Hepatocyte (in vitro differentiated cells): ENCODE data around the gene PERM1. TPM values are rescaled to one million over a fixed set of nuclear protein-coding genes. Genes with fewer than 3 reads are reported as not detected.

ENCODE experiments used
- DNase-seq: peaks from one replicate; pipeline ENCODE4 v3.0.0-alpha.2; 2016; ENCODE audit warnings: low spot score
- H2AFZ ChIP-seq: fragments of 200-600 bp; sonication (generic); 2 replicates; pipeline ENCODE4 v1.6.0; 2016; ENCODE audit warnings: antibody characterized with exemption, mild to moderate bottlenecking
- H3K27ac ChIP-seq: fragments of 200-600 bp; sonication (generic); 2 replicates; pipeline ENCODE4 v1.5.1; 2016; ENCODE audit warnings: mild to moderate bottlenecking
- H3K27me3 ChIP-seq: fragments of 200-600 bp; sonication (generic); 2 replicates; pipeline ENCODE4 v1.6.1; 2016
- H3K36me3 ChIP-seq: fragments of 200-600 bp; sonication (generic); replicated peaks from 2 replicates; pipeline ENCODE4 v1.5.1; 2016; ENCODE audit warnings: low read depth; ENCODE audit not compliant: insufficient read depth
- H3K4me1 ChIP-seq: fragments of 200-600 bp; sonication (generic); 2 replicates; pipeline ENCODE4 v1.5.1; 2016; ENCODE audit warnings: mild to moderate bottlenecking, moderate library complexity; ENCODE audit not compliant: insufficient read depth
- H3K4me2 ChIP-seq: fragments of 200-600 bp; sonication (generic); 2 replicates; pipeline ENCODE4 v1.6.0; 2016
- H3K4me3 ChIP-seq: fragments of 200-600 bp; sonication (generic); 2 replicates; pipeline ENCODE4 v1.5.1; 2016; ENCODE audit warnings: mild to moderate bottlenecking
- H3K79me2 ChIP-seq: fragments of 200-600 bp; sonication (generic); 2 replicates; pipeline ENCODE4 v1.6.0; 2017; ENCODE audit warnings: mild to moderate bottlenecking
- H3K9me2 ChIP-seq: fragments of 200-600 bp; sonication (generic); replicated peaks from 2 replicates; pipeline ENCODE4 v1.6.0; 2017; ENCODE audit warnings: mild to moderate bottlenecking; ENCODE audit not compliant: insufficient read depth
- H3K9me3 ChIP-seq: fragments of 200-600 bp; sonication (generic); 2 replicates; pipeline ENCODE4 v1.5.1; 2016; ENCODE audit warnings: low read depth, mild to moderate bottlenecking
- H4K20me1 ChIP-seq: fragments of 200-600 bp; sonication (generic); 2 replicates; pipeline ENCODE4 v1.6.0; 2016; ENCODE audit warnings: mild to moderate bottlenecking; ENCODE audit not compliant: insufficient read depth, poor library complexity, severe bottlenecking
- CTCF ChIP-seq: fragments of 200-600 bp; sonication (generic); IDR thresholded peaks from 2 replicates; pipeline ENCODE4 v1.5.1; 2016; ENCODE audit warnings: antibody characterized with exemption, mild to moderate bottlenecking; ENCODE audit not compliant: poor library complexity
- EZH2 ChIP-seq: fragments of 200-600 bp; sonication (generic); IDR thresholded peaks from 2 replicates; pipeline ENCODE4 v1.6.1; 2016; ENCODE audit warnings: antibody characterized with exemption, mild to moderate bottlenecking, borderline replicate concordance
- EZH2phosphoT487 ChIP-seq: fragments of 200-600 bp; sonication (generic); IDR thresholded peaks from one replicate; pipeline ENCODE4 v1.6.1; 2018; ENCODE audit warnings: antibody characterized with exemption, mild to moderate bottlenecking, low read depth, moderate library complexity; ENCODE audit not compliant: unreplicated experiment, severe bottlenecking
- WGBS: methylation state at CpG from one replicate; pipeline ENCODE4 v1.1.6; 2016; ENCODE audit warnings: low lambda C conversion rate; ENCODE audit errors: missing lambda C conversion rate; 5-methylcytosine and 5-hydroxymethylcytosine counted together
- polyA plus RNA-seq: library from polyadenylated mRNA; unstranded; fragments of >200 nt; fragmentation: Nextera tagmentation; extraction: Ambion mirVana; gene quantifications from 2 replicates; pipeline ENCODE4 v1.2.1, GENCODE V29; 2016
- total RNA-seq: library from RNA; depleted of rRNA; stranded (reverse); fragments of >200 nt; gene quantifications from 2 replicates; pipeline ENCODE4 v1.2.3, GENCODE V29; 2014

Gene PERM1
- total and polyA plus RNA-seq, 2 experiments from 2014 or later: 1.3 TPM; not detected in 1

GRCh38 chr1:974687-975328, 7.1 kb downstream of the PERM1 start:
- no peaks in the 10 kb centered on the region for H3K36me3 ChIP-seq
- no peak overlapping the region for H3K4me2 ChIP-seq
- WGBS: 89% methylated on average over 17 of the region's 17 CpGs
- DNase-seq: no peak
- no peaks in the 10 kb centered on the region for H3K9me3 ChIP-seq
- no peaks in the 10 kb centered on the region for H3K9me2 ChIP-seq
- no peak overlapping the region for H3K27ac ChIP-seq
- no peak overlapping the region for H3K4me3 ChIP-seq
- H3K79me2 ChIP-seq: no peaks in the 10 kb centered on the region
- no peaks in the 10 kb centered on the region for H4K20me1 ChIP-seq
- H3K4me1 ChIP-seq: peaks cover 3% of the 10 kb centered on the region
- H2AFZ ChIP-seq: no peak overlapping the region
- TF ChIP-seq CTCF: no peak
- no peak for TF ChIP-seq EZH2phosphoT487
- no peak for TF ChIP-seq EZH2
- H3K27me3 ChIP-seq: peaks cover 4% of the 10 kb centered on the region

GRCh38 chr1:974293-974640, 7.6 kb downstream of the PERM1 start:
- DNase-seq: no peak
- Histone ChIP-seq H3K27ac (no peak overlapping the region), H3K4me3 (no peak overlapping the region), H3K27me3 (peaks cover 4% of the 10 kb centered on the region), H2AFZ (no peak overlapping the region), H4K20me1 (no peaks in the 10 kb centered on the region), H3K36me3 (no peaks in the 10 kb centered on the region), H3K4me1 (peaks cover 3% of the 10 kb centered on the region), H3K9me2 (no peaks in the 10 kb centered on the region), H3K4me2 (no peak overlapping the region), H3K9me3 (no peaks in the 10 kb centered on the region), H3K79me2 (no peaks in the 10 kb centered on the region)
- TF ChIP-seq EZH2phosphoT487 (no peak), CTCF (no peak), EZH2 (no peak)
- 92% methylated on average over 9 of the region's 11 CpGs for WGBS

- Histone ChIP-seq H2AFZ (no peak overlapping the region), H3K27ac (no peak overlapping the region), H3K4me2 (no peak overlapping the region), H3K4me3 (no peak overlapping the region), H3K79me2 (no peaks in the 10 kb centered on the region), H3K4me1 (peaks cover 3% of the 10 kb centered on the region), H3K9me2 (no peaks in the 10 kb centered on the region), H3K27me3 (peaks cover 4% of the 10 kb centered on the region), H4K20me1 (no peaks in the 10 kb centered on the region), H3K9me3 (no peaks in the 10 kb centered on the region), H3K36me3 (no peaks in the 10 kb centered on the region)
- DNase-seq: no peak
- WGBS: 91% methylated on average over 24 of the region's 28 CpGs
- TF ChIP-seq CTCF (no peak), EZH2phosphoT487 (no peak), EZH2 (no peak)
These were observed 8.2 kb downstream of the PERM1 start for GRCh38 chr1:973459-974292.
